GM12864 (cell line): ENCODE results near the gene STX17.

Source experiments
- DNase-seq: peaks from one replicate; pipeline ENCODE4 v3.0.0-alpha.2; 2011; ENCODE audit warnings: low read depth
- H3K4me3 ChIP-seq: 2 replicates; pipeline ENCODE4 v1.5.1; 2011; ENCODE audit warnings: mild to moderate bottlenecking, low read depth, low read length, control low read depth
- TF ChIP-seq, protein P1 (sequence below): IDR thresholded peaks from 2 replicates; pipeline ENCODE4 v1.5.1; 2011; ENCODE audit warnings: low read depth, mild to moderate bottlenecking, moderate library complexity, low read length, control low read depth, inconsistent platforms; ENCODE audit errors: missing control alignments

The STX17 gene

GRCh38 chr9:99903393-99903792 is 3.1 kb upstream of the STX17 start:
- TF ChIP-seq, protein P1, sequence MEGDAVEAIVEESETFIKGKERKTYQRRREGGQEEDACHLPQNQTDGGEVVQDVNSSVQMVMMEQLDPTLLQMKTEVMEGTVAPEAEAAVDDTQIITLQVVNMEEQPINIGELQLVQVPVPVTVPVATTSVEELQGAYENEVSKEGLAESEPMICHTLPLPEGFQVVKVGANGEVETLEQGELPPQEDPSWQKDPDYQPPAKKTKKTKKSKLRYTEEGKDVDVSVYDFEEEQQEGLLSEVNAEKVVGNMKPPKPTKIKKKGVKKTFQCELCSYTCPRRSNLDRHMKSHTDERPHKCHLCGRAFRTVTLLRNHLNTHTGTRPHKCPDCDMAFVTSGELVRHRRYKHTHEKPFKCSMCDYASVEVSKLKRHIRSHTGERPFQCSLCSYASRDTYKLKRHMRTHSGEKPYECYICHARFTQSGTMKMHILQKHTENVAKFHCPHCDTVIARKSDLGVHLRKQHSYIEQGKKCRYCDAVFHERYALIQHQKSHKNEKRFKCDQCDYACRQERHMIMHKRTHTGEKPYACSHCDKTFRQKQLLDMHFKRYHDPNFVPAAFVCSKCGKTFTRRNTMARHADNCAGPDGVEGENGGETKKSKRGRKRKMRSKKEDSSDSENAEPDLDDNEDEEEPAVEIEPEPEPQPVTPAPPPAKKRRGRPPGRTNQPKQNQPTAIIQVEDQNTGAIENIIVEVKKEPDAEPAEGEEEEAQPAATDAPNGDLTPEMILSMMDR: no peak
- no peak overlapping the region for H3K4me3 ChIP-seq
- no peak for DNase-seq

DNA sequence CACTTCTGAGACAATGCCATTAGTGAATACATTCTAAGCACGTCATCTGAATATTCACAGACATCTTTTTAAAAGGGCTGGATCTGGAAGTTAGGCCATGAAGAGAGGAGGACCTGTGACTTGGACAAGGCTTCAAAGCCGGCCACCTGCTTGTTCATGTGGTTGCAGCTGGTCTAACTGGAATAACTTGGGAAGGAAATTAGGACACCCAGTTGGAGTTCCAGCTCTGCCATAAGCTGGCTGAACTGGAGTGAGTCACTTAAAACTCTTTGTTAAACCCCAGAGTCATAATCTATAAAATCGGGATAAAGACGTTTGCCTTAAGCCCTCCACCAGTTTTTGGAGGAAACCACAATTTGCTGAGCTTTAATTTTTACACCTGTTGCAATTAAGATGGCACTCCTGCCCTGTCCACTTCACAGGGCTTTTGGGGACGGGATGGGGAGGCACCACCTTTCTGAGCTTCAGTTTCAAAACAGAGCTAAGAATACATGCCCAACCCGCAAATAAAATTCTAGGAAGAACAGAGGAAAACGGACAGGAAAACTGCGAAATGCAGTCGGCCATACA is 536 bp upstream of the STX17 start:
- DNase-seq: no peak
- peak overlapping the region; percentile 93 for H3K4me3 ChIP-seq
- TF ChIP-seq, protein P1: no peak

DNA sequence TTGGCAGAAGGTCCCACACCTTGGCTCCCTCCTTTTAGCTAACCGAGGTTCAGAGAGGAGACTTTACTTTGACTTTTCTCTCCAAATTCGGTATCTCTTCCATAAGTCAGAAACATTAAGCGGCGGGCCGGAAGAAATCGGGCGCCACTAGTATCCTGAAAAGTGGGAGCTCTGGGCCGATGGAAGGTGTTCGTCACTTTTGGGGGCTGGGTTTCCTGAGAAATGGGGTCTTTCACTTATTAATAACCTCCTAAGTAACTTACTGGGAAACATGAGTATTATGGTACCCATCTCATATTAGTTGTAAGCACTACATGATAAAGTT is 716 bp downstream of the STX17 start:
- no peak for DNase-seq
- H3K4me3 ChIP-seq: peak overlapping the region; percentile 93
- TF ChIP-seq, protein P1: no peak

DNA sequence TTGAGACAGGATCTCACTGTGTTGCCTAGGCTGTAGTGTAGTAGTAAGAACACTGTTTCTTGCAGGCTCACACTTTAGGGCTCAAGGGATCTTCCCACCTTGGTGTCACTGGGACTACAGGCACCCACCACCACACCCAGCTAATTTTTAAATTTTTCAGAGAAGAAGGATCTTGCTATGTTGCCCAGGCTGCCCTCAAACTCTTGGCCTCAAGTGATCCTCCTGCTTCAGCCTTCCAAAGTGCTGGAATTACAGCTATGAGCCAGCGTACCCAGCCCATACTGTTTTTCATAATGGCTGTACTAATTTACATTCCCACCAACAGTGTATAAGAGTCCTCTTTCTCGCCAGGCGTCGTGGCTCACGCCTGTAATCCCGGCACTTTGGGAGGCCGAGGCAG is 5.1 kb downstream of the STX17 start:
- DNase-seq: no peak
- TF ChIP-seq, protein P1: no peak
- no peak overlapping the region for H3K4me3 ChIP-seq

DNA sequence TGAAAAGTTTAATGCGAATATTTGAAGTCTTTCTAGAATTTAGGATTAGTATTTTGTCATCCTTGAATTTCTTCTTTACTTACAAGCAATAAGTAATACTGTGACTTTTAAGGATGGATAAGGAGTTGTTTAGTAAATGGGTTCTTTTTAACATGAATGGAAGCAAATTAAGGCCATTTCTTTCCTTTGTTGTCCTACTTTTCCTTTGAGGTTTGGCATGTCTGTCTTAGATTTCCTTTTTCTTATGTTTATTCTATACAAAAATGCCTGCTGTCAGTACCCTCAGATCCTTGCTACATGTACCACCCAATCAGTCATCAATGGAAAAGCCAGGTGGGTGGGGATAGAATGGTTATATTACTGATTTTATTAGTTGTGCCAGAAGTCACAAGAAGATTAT is 10.2 kb downstream of the STX17 start:
- no peak for DNase-seq
- TF ChIP-seq, protein P1: no peak
- H3K4me3 ChIP-seq: no peak overlapping the region

DNA sequence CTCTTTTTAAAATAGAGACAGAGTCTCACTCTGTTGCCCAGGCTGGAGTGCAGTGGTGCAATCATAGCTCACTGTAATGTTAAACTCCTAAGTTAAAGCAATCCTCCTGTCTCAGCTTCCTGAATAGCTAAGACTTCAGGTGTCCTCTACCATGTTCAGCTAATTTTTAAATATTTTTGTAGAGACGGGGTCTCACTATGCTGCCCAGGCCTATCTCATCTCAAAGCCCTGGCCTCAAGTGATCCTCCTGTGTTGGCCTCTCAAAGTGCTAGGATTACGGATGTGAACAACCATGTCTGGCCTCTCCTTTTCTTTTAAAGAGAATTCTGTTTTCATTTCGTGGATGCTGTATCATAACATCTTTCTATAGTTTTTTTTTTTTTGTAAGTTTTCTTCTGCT is 11.7 kb downstream of the STX17 start:
- TF ChIP-seq, protein P1: no peak
- DNase-seq: no peak

GRCh38 chr9:99919930-99920329 is 13.5 kb downstream of the STX17 start:
- no peak for DNase-seq
- TF ChIP-seq, protein P1: no peak
- H3K4me3 ChIP-seq: no peak overlapping the region

More for the DNA sequence above, 11.7 kb downstream of the STX17 start:
- H3K4me3 ChIP-seq: no peak overlapping the region
